GM12874 (cell line): Measurements from ENCODE around the gene MYO1C.

ENCODE experiments used
- TF ChIP-seq, protein P1 (sequence below): IDR thresholded peaks from 2 replicates; pipeline ENCODE4 v1.5.1; 2011; ENCODE audit warnings: low read depth, mild to moderate bottlenecking, control low read depth, low read length, moderate library complexity; ENCODE audit not compliant: insufficient read depth

The MYO1C gene

GRCh38 chr17:1452836-1453235 lies 39.6 kb downstream of the MYO1C start:
- TF ChIP-seq, protein P1, sequence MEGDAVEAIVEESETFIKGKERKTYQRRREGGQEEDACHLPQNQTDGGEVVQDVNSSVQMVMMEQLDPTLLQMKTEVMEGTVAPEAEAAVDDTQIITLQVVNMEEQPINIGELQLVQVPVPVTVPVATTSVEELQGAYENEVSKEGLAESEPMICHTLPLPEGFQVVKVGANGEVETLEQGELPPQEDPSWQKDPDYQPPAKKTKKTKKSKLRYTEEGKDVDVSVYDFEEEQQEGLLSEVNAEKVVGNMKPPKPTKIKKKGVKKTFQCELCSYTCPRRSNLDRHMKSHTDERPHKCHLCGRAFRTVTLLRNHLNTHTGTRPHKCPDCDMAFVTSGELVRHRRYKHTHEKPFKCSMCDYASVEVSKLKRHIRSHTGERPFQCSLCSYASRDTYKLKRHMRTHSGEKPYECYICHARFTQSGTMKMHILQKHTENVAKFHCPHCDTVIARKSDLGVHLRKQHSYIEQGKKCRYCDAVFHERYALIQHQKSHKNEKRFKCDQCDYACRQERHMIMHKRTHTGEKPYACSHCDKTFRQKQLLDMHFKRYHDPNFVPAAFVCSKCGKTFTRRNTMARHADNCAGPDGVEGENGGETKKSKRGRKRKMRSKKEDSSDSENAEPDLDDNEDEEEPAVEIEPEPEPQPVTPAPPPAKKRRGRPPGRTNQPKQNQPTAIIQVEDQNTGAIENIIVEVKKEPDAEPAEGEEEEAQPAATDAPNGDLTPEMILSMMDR, result no peak

DNA sequence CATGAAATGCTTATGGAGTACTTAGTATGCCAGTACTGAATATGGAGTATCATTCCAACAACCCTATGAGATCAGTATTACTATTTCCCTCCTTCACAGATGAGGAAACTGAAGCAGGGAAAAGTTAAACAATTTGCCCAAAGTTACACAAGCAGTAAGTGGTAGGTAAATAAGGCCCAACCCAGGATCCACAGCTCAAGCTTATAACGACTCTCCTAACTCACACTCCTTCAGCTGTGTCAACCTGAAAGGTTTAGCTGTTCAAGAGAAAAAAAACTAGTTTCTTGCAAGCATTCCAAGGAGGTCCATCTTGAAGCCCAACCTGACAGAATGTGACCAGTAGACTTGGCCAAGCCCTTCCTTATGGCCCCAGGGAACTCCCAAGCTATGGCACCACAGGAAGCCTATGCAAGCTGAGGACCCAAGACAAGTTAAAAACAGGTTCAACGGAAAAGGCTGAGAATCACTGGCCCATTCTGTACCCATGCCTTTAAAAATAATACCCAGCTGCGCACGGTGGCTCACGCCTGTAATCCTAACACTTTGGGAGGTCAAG lies 43.0 kb downstream of the MYO1C start:
- TF ChIP-seq, protein P1, result no peak

- TF ChIP-seq, protein P1, result no peak
These were observed 45.4 kb downstream of the MYO1C start for GRCh38 chr17:1447052-1447451.

- TF ChIP-seq, protein P1, result no peak
These were observed 46.3 kb downstream of the MYO1C start for GRCh38 chr17:1446201-1446600.

DNA sequence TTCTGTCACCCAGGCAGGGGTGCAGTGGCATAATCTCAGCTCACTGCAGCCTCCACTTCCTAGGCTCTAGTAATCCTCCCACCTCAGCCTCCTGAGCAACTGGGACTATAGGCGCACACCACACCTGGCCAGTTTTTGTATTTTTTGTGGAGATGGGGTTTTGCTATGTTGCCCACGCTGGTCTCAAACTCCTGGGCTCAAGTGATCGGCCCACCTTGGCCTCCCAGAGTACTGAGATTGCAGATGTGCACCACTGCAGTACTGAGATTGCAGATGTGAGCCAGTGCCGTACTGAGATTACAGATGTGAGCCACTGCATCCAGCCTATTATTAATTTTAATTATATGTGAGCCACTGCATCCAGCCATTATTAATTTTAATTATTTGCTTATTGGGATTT lies 50.3 kb downstream of the MYO1C start:
- TF ChIP-seq, protein P1, result no peak

DNA sequence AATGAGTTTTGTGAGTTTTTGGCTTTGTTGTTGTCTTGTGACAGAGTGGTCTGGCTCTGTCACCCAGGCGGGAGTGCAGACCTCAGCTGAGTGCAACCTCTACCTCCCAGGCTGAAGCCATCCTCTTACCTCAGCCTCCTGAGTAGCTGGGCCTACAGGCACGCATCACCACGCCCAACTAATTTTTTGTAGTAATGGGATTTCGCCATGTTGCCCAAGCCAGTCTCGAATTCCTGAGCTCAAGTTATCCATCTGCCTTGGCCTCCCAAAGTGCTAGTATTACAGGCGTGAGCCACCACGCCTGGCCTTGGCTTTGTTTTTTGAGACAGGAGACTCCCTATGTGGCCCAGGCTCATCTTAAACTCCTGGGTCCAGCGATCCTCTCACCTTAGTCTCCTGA lies 51.6 kb downstream of the MYO1C start:
- TF ChIP-seq, protein P1, result no peak

- TF ChIP-seq, protein P1, result no peak
These were observed 53.8 kb downstream of the MYO1C start for GRCh38 chr17:1438593-1439083.
